RWPE2 (cell line): ENCODE results near the gene ARID3B.

Source experiments
- ATAC-seq: fragments of 200-7000 bp; cut with Tn5 transposase; 3 replicates; pipeline ENCODE4 v1.9.1; 2021; ENCODE audit warnings: low read depth
- DNase-seq: peaks from one replicate; pipeline ENCODE4 v3.0.0-alpha.2; 2020; ENCODE audit warnings: low spot score
- H3K27ac ChIP-seq: fragments of 450-650 bp; 2 replicates; pipeline ENCODE4 v1.5.1; 2017; ENCODE audit warnings: mild to moderate bottlenecking; ENCODE audit not compliant: poor library complexity, severe bottlenecking
- H3K27me3 ChIP-seq: fragments of 250-450 bp; sonication (Bioruptor Pico); 2 replicates; pipeline ENCODE4 v1.5.1; 2021; ENCODE audit warnings: mild to moderate bottlenecking, moderate library complexity; ENCODE audit not compliant: insufficient read depth, poor library complexity, severe bottlenecking
- H3K36me3 ChIP-seq: fragments of 250-450 bp; sonication (Bioruptor Pico); 2 replicates; pipeline ENCODE4 v1.5.1; 2020; ENCODE audit warnings: low read depth, mild to moderate bottlenecking, moderate library complexity
- H3K4me1 ChIP-seq: fragments of 250-450 bp; sonication (Bioruptor Pico); 2 replicates; pipeline ENCODE4 v1.5.1; 2021; ENCODE audit warnings: mild to moderate bottlenecking, moderate library complexity; ENCODE audit not compliant: insufficient read depth, poor library complexity, severe bottlenecking
- H3K4me3 ChIP-seq: fragments of 250-450 bp; sonication (Bioruptor Pico); 2 replicates; pipeline ENCODE4 v1.5.1; 2021; ENCODE audit warnings: mild to moderate bottlenecking, moderate library complexity; ENCODE audit not compliant: severe bottlenecking
- H3K9me3 ChIP-seq: fragments of 250-450 bp; sonication (Bioruptor Pico); 2 replicates; pipeline ENCODE4 v1.5.1; 2021; ENCODE audit warnings: mild to moderate bottlenecking, moderate library complexity; ENCODE audit not compliant: severe bottlenecking
- CTCF ChIP-seq: fragments of 450-650 bp; IDR thresholded peaks from one replicate; pipeline ENCODE4 v1.5.1; 2017; ENCODE audit warnings: mild to moderate bottlenecking, moderate library complexity; ENCODE audit not compliant: poor library complexity, severe bottlenecking

The ARID3B gene

GRCh38 chr15:74563442-74563841 lies 22.4 kb downstream of the ARID3B start:
- DNase-seq (no peak), ATAC-seq (no peak)
- H3K36me3 ChIP-seq = peaks cover 29% of the 10 kb centered on the region
- H3K4me3 ChIP-seq = no peak overlapping the region
- no peaks in the 10 kb centered on the region for H3K4me1 ChIP-seq
- no peak overlapping the region for H3K27ac ChIP-seq
- TF ChIP-seq CTCF = no peak
- H3K27me3 ChIP-seq = no peaks in the 10 kb centered on the region
- no peaks in the 10 kb centered on the region for H3K9me3 ChIP-seq

GRCh38 chr15:74564182-74564581 lies 23.2 kb downstream of the ARID3B start:
- Histone ChIP-seq H3K27ac (no peak overlapping the region), H3K36me3 (peaks cover 32% of the 10 kb centered on the region), H3K9me3 (no peaks in the 10 kb centered on the region), H3K27me3 (no peaks in the 10 kb centered on the region), H3K4me3 (no peak overlapping the region), H3K4me1 (no peaks in the 10 kb centered on the region)
- no peak for ATAC-seq
- DNase-seq = no peak
- TF ChIP-seq CTCF = no peak

- Histone ChIP-seq H3K4me3 (no peak overlapping the region), H3K36me3 (peaks cover 33% of the 10 kb centered on the region), H3K9me3 (no peaks in the 10 kb centered on the region), H3K27me3 (no peaks in the 10 kb centered on the region), H3K27ac (no peak overlapping the region), H3K4me1 (no peaks in the 10 kb centered on the region)
- ATAC-seq = no peak
- DNase-seq = no peak
- TF ChIP-seq CTCF = no peak
Observed at GRCh38 chr15:74565381-74566085, 24.5 kb downstream of the ARID3B start.

- Histone ChIP-seq H3K9me3 (no peaks in the 10 kb centered on the region), H3K27ac (no peak overlapping the region), H3K4me1 (no peaks in the 10 kb centered on the region), H3K36me3 (peaks cover 49% of the 10 kb centered on the region), H3K27me3 (no peaks in the 10 kb centered on the region), H3K4me3 (no peak overlapping the region)
- no peak for ATAC-seq
- TF ChIP-seq CTCF = no peak
- DNase-seq = no peak
Observed at GRCh38 chr15:74568594-74568993, 27.6 kb downstream of the ARID3B start.

- H3K27ac ChIP-seq = no peak overlapping the region
Observed at GRCh38 chr15:74569731-74570070, 28.7 kb downstream of the ARID3B start.

More at GRCh38 chr15:74569731-74570070, 28.7 kb downstream of the ARID3B start:
- ATAC-seq = no peak
- DNase-seq = no peak
- no peak for TF ChIP-seq CTCF
- no peak overlapping the region for H3K4me3 ChIP-seq
- H3K27me3 ChIP-seq = no peaks in the 10 kb centered on the region
- no peaks in the 10 kb centered on the region for H3K4me1 ChIP-seq
- H3K9me3 ChIP-seq = no peaks in the 10 kb centered on the region
- H3K36me3 ChIP-seq = peaks cover 59% of the 10 kb centered on the region
